Adrenal gland (tissue), 5 donors: ENCODE measurements around the gene ABHD17A.

ENCODE experiments used
- POLR2A ChIP-seq, 2 donors: fragments of 450-650 bp; IDR thresholded peaks; one replicate each; pipeline ENCODE4 v1.6.1; 2017; ENCODE audit warnings: antibody characterized with exemption in 2 of 2, mild to moderate bottlenecking in 2 of 2, moderate library complexity in 1 of 2
- TF ChIP-seq, protein P1 (sequence below), 6 experiments: fragments of 450-650 bp in 4 of 6; fragments of 200-600 bp in 2 of 6; sonication (generic) in 1 of 6; IDR thresholded peaks; 1 replicate in 5 of 6; 2 replicates in 1 of 6; pipeline versions ENCODE4 v1.5.1 to v1.8.0; 2016 to 2021; ENCODE audit warnings: antibody characterized with exemption in 6 of 6, mild to moderate bottlenecking in 2 of 6, moderate library complexity in 1 of 6
- donor health status: DM: no; HTN: no; CAD: no.

DNA sequence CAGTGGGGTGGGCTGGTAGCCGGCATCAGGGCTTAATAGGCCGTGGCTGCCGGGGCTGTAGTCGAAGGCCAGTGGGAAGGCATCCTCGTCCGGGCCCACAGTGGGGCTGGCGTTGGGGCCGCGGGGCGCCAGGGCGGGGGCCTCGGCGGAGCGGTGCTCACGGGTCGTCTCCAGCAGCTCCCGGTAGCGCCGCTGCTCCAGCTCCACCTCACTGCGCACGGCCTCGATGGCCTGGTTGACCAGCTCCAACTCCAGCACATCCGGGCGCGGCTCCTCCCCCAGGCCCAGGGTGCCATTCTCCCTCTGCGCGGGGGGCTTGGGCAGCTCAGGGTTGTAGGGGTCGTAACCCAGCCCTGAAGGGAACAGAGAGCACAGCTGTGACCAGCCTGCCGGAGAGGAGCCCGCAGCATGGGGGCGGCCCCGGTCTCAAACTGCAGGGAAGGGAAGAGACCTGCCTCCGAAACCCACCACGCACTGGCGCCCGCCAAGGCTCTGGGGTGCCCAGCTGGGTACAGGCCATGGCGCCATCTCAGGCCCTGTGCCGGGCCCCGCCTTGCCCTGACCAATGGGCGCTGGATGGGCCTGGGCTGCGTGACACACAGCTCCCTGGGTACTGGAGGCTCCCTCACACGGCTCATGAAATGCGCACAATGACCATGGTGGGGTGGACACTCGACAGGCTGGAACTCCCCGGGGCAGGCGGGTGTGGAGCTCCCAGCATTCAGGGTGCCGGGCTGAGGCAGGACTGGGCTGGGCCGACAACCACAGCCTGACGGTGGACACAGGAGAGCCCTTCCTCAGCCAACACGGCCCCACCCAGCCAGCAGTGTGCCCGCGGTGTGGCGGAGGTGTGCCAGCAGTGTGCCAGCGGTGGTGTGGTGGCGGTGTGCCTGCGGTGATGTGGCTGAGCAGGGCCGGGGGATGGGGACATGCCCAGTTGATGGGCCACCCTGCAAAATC is 56.7 kb downstream of the ABHD17A start:
- TF ChIP-seq POLR2A (IDR thresholded peaks at IDR 0.05) = no peak
- TF ChIP-seq, protein P1, sequence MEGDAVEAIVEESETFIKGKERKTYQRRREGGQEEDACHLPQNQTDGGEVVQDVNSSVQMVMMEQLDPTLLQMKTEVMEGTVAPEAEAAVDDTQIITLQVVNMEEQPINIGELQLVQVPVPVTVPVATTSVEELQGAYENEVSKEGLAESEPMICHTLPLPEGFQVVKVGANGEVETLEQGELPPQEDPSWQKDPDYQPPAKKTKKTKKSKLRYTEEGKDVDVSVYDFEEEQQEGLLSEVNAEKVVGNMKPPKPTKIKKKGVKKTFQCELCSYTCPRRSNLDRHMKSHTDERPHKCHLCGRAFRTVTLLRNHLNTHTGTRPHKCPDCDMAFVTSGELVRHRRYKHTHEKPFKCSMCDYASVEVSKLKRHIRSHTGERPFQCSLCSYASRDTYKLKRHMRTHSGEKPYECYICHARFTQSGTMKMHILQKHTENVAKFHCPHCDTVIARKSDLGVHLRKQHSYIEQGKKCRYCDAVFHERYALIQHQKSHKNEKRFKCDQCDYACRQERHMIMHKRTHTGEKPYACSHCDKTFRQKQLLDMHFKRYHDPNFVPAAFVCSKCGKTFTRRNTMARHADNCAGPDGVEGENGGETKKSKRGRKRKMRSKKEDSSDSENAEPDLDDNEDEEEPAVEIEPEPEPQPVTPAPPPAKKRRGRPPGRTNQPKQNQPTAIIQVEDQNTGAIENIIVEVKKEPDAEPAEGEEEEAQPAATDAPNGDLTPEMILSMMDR (IDR thresholded peaks at IDR 0.05) = no peak
